Transverse colon (tissue), 4 donors: ENCODE results near the gene RPL35. TPM values are rescaled to one million over a fixed set of nuclear protein-coding genes. Genes with fewer than 3 reads are reported as not detected.

Source experiments
- DNase-seq: peaks from one replicate; pipeline ENCODE4 v3.0.0-alpha.2; 2019
- H3K27ac ChIP-seq, 4 donors: fragments of 200-600 bp; sonication (generic); 2 replicates each; pipeline ENCODE4 v1.5.1; 2016 to 2018; ENCODE audit warnings: inconsistent platforms in 4 of 4
- H3K27me3 ChIP-seq: fragments of 200-600 bp; sonication (generic); 2 replicates; pipeline ENCODE4 v1.5.1; 2017; ENCODE audit warnings: inconsistent platforms
- H3K36me3 ChIP-seq, 4 donors: fragments of 200-600 bp; sonication (generic); 2 replicates each; pipeline ENCODE4 v1.5.1; 2017 to 2019; ENCODE audit warnings: inconsistent platforms in 4 of 4
- H3K4me1 ChIP-seq, 4 donors: fragments of 200-600 bp; sonication (generic); 2 replicates each; pipeline ENCODE4 v1.5.1; 2017 to 2020; ENCODE audit warnings: inconsistent platforms in 4 of 4
- H3K4me3 ChIP-seq, 4 donors: fragments of 200-600 bp; sonication (generic); 1 replicate in 1 of 4; 2 replicates in 3 of 4; pipeline versions ENCODE4 v1.5.1 to v1.6.1; 2017 to 2019; ENCODE audit warnings: inconsistent platforms in 4 of 4
- H3K9me3 ChIP-seq, 2 donors: fragments of 200-600 bp; sonication (generic); 2 replicates each; pipeline ENCODE4 v1.5.1; 2017 to 2019; ENCODE audit warnings: inconsistent platforms in 2 of 2
- CTCF ChIP-seq, 5 experiments: fragments of 200-600 bp in 3 of 5; fragments of 450-650 bp in 2 of 5; sonication (generic) in 3 of 5; IDR thresholded peaks; 1 replicate in 2 of 5; 2 replicates in 3 of 5; pipeline ENCODE4 v1.5.1; 2016 to 2017; ENCODE audit warnings: antibody characterized with exemption in 5 of 5, inconsistent platforms in 3 of 5, mild to moderate bottlenecking in 2 of 5, moderate library complexity in 1 of 5
- EP300 ChIP-seq: sonication (generic); formaldehyde crosslinking; IDR thresholded peaks from one replicate; pipeline ENCODE4 v1.6.1; 2017; ENCODE audit warnings: antibody characterized with exemption, low read depth
- POLR2A ChIP-seq: fragments of 450-650 bp; IDR thresholded peaks from one replicate; pipeline ENCODE4 v1.6.1; 2016; ENCODE audit warnings: antibody characterized with exemption, mild to moderate bottlenecking, moderate library complexity
- POLR2AphosphoS5 ChIP-seq, 3 donors: sonication (generic); formaldehyde crosslinking; IDR thresholded peaks; one replicate each; pipeline ENCODE4 v1.6.1; 2016; ENCODE audit warnings: antibody characterized with exemption in 3 of 3
- WGBS, 2 donors: methylation state at CpG; one replicate each; pipeline ENCODE4 v1.1.5; 2018; ENCODE audit warnings: low coverage in 1 of 2; 5-methylcytosine and 5-hydroxymethylcytosine counted together
- in situ Hi-C, 4 donors: fragments of 200-750 bp; cut with MboI; loops; one replicate each; pipeline versions ENCODE4 v1.15.0 to v1.15.1; 2017; ENCODE audit warnings: low sequenced_read_pairs in 3 of 4, low pct_ligation_motif_present in 1 of 4, low pct_unique_long_range_greater_than_20kb in 1 of 4
- intact Hi-C: fragments of 100-400 bp; cut with DNase I; formaldehyde crosslinking; loops from one replicate; pipeline ENCODE4 v1.15.1; 2023; ENCODE audit warnings: low total_unique reads
- total RNA-seq, 4 donors: library from RNA; depleted of rRNA; stranded (reverse); fragments of >200 nt; gene quantifications; one replicate each; pipeline ENCODE4 v1.1.0, GENCODE V29; 2016

Gene RPL35
- total RNA-seq, 4 donors from 2014 or later, result 498 to 3,953 (median 1,382) TPM

- 64 to 72% methylated on average over 3 to 10 of the region's 10 CpGs for WGBS, 2 donors
- no peaks in the 10 kb centered on the region for H3K4me1 ChIP-seq
- H3K27ac ChIP-seq, result no peak overlapping the region
- intact Hi-C loops (no loop called here), in situ Hi-C loops (no loop called here)
- H3K36me3 ChIP-seq, result peaks cover 0 to 34% (median 16%) of the 10 kb centered on the region in 4 donors
- no peaks in the 10 kb centered on the region for H3K27me3 ChIP-seq
- DNase-seq, result no peak
- no peak overlapping the region for H3K4me3 ChIP-seq
- TF ChIP-seq CTCF (IDR thresholded peaks at IDR 0.05), result no peak
- no peak for TF ChIP-seq POLR2A
- TF ChIP-seq POLR2AphosphoS5 (IDR thresholded peaks at IDR 0.05), result no peak
- no peak for TF ChIP-seq EP300
- H3K9me3 ChIP-seq, result no peaks in the 10 kb centered on the region
Measured at GRCh38 chr9:124879226-124879625, 17.5 kb upstream of the RPL35 start.

- H3K27ac ChIP-seq, result no peak overlapping the region
- peaks cover 0 to 1% (median 0%) of the 10 kb centered on the region in 4 donors for H3K4me1 ChIP-seq
- peaks cover 0 to 33% (median 13%) of the 10 kb centered on the region in 4 donors for H3K36me3 ChIP-seq
- in situ Hi-C loops, result no loop called here
- WGBS, 2 donors, result 80 to 93% methylated on average over 1 to 6 of the region's 6 CpGs
- no peak for TF ChIP-seq EP300
- no peak for TF ChIP-seq POLR2A
- TF ChIP-seq CTCF (IDR thresholded peaks at IDR 0.05), result no peak
- TF ChIP-seq POLR2AphosphoS5 (IDR thresholded peaks at IDR 0.05), result no peak
- intact Hi-C loops, result no loop called here
- no peak for DNase-seq
- no peak overlapping the region for H3K4me3 ChIP-seq
- no peaks in the 10 kb centered on the region for H3K9me3 ChIP-seq
- H3K27me3 ChIP-seq, result no peaks in the 10 kb centered on the region
Measured at GRCh38 chr9:124878518-124878917, 16.8 kb upstream of the RPL35 start.

- Histone ChIP-seq H3K36me3 (peaks cover 0 to 33% (median 11%) of the 10 kb centered on the region in 4 donors), H3K4me1 (peaks cover 0 to 5% (median 3%) of the 10 kb centered on the region in 4 donors), H3K4me3 (no peak overlapping the region), H3K27ac (no peak overlapping the region), H3K27me3 (no peaks in the 10 kb centered on the region), H3K9me3 (no peaks in the 10 kb centered on the region)
- TF ChIP-seq EP300, result no peak
- no peak for TF ChIP-seq POLR2AphosphoS5 (IDR thresholded peaks at IDR 0.05)
- no peak for TF ChIP-seq CTCF (IDR thresholded peaks at IDR 0.05)
- TF ChIP-seq POLR2A, result no peak
- WGBS, 2 donors, result 82% methylated on average over 1 of the region's 1 CpG; no CpG with 5 or more reads in 1 of the 2 donors
- in situ Hi-C loops (no loop called here), intact Hi-C loops (no loop called here)
- DNase-seq, result no peak
Measured at GRCh38 chr9:124878021-124878420, 16.3 kb upstream of the RPL35 start.

GRCh38 chr9:124877021-124877782 lies 15.4 kb upstream of the RPL35 start:
- in situ Hi-C loops, result no loop called here
- 66 to 86% methylated on average over 4 to 14 of the region's 14 CpGs for WGBS, 2 donors
- peaks cover 0 to 33% (median 11%) of the 10 kb centered on the region in 4 donors for H3K36me3 ChIP-seq

More at GRCh38 chr9:124877021-124877782, 15.4 kb upstream of the RPL35 start:
- DNase-seq, result no peak
- Histone ChIP-seq H3K4me3 (no peak overlapping the region), H3K27me3 (no peaks in the 10 kb centered on the region), H3K9me3 (no peaks in the 10 kb centered on the region), H3K27ac (no peak overlapping the region), H3K4me1 (peaks cover 0 to 12% (median 10%) of the 10 kb centered on the region in 4 donors)
- TF ChIP-seq CTCF (IDR thresholded peaks at IDR 0.05) (no peak), POLR2AphosphoS5 (IDR thresholded peaks at IDR 0.05) (no peak), POLR2A (no peak), EP300 (no peak)
- intact Hi-C loops, result no loop called here
